Thyroid gland (tissue), 4 donors: ENCODE measurements around the gene DEFB126.
"Not testable (repeated sequence)": the region's sequence is repeated elsewhere in the genome, so short reads cannot be mapped to it uniquely, and the experiment has no call there.

Source experiments
- POLR2A ChIP-seq, 2 donors: fragments of 450-650 bp; IDR thresholded peaks; one replicate each; pipeline ENCODE4 v1.6.1; 2017; ENCODE audit warnings: antibody characterized with exemption in 2 of 2, mild to moderate bottlenecking in 2 of 2, moderate library complexity in 1 of 2
- TF ChIP-seq, protein P1 (sequence below), 6 experiments: fragments of 200-600 bp in 3 of 6; fragments of 450-650 bp in 3 of 6; sonication (generic) in 3 of 6; IDR thresholded peaks; one replicate each; pipeline ENCODE4 v1.5.1; 2016 to 2019; ENCODE audit warnings: antibody characterized with exemption in 6 of 6, mild to moderate bottlenecking in 2 of 6, inconsistent platforms in 1 of 6, moderate library complexity in 1 of 6

GRCh38 chr20:97691-98090 lies 44.7 kb upstream of the DEFB126 start:
- TF ChIP-seq, protein P1, sequence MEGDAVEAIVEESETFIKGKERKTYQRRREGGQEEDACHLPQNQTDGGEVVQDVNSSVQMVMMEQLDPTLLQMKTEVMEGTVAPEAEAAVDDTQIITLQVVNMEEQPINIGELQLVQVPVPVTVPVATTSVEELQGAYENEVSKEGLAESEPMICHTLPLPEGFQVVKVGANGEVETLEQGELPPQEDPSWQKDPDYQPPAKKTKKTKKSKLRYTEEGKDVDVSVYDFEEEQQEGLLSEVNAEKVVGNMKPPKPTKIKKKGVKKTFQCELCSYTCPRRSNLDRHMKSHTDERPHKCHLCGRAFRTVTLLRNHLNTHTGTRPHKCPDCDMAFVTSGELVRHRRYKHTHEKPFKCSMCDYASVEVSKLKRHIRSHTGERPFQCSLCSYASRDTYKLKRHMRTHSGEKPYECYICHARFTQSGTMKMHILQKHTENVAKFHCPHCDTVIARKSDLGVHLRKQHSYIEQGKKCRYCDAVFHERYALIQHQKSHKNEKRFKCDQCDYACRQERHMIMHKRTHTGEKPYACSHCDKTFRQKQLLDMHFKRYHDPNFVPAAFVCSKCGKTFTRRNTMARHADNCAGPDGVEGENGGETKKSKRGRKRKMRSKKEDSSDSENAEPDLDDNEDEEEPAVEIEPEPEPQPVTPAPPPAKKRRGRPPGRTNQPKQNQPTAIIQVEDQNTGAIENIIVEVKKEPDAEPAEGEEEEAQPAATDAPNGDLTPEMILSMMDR (IDR thresholded peaks at IDR 0.05): not testable (repeated sequence)
- not testable (repeated sequence) for TF ChIP-seq POLR2A (IDR thresholded peaks at IDR 0.05)
